ENCODE data around the gene FDX2. TPM values are rescaled to one million over a fixed set of nuclear protein-coding genes. Genes with fewer than 3 reads are reported as not detected.

Gene FDX2
- total RNA-seq, 1 experiment from 2014 or later: 79.5 TPM

DNA sequence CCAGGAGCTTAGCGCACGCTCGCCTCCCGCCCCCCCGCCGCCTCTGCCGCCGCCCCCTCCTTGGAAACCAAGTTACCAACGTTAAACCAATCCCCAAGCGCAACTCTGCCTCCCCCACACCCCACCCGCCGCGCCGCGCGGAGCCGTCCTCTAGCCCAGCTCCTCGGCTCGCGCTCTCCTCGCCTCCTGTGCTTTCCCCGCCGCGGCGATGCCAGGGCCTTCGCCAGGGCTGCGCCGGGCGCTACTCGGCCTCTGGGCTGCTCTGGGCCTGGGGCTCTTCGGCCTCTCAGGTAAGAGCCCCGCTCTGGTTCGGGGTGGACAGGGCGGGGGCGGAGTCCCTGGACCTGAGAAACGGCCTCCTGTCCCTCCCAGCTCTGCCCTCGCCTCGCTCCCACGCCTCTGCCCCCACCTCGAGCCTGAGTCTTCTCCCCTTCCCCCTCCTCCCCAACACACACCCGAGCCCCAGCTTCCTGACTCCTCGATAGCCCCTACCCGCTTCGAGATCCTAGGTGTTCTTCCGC is 25.9 kb downstream of the FDX2 start, which contains the start of gene ICAM5:
ICAM5 (plus strand) TSS at position 117 of the 521 bp plus-strand sequence; CDS start at position 209, 92 bp downstream.
- Histone ChIP-seq H3K4me1 (ENCODE audit: insufficient read depth, low read length) (peaks cover 29% of the 10 kb centered on the region), H3K79me2 (ENCODE audit: low read length) (no peaks in the 10 kb centered on the region), H3K27ac (ENCODE audit: low read length) (no peak within 1 kb of the TSS), H4K20me1 (ENCODE audit: low read length) (no peaks in the 10 kb centered on the region), H3K9me3 (ENCODE audit: low read length) (no peaks in the 10 kb centered on the region), H3K4me2 (ENCODE audit: low read length) (peak within 1 kb of the TSS; percentile 95), H3K4me3 (ENCODE audit: low read length) (peak within 1 kb of the TSS; percentile 69), H3K9ac (ENCODE audit: low read length) (no peak within 1 kb of the TSS), H3K36me3 (ENCODE audit: low read depth, low read length) (0 out of 2 replicates have a peak, but pooled peaks cover 3% of the 10 kb centered on the region), H3K9me2 (replicated peaks; ENCODE audit: low read length) (no peaks in the 10 kb centered on the region), H3K27me3 (ENCODE audit: low read length) (peaks cover 19% of the 10 kb centered on the region; the same call in 1 of the 2 replicates), H3F3A (ENCODE audit: low read length, unreplicated experiment) (no peaks in the 10 kb centered on the region), H2AFZ (ENCODE audit: low read length) (peak within 1 kb of the TSS; percentile 80)
- ChIA-PET CTCF (interaction anchor here (1.0 to 1.2 kb wide), 2 partner anchors 20 to 114 kb away, joined by 5 read pairs; no protein-coding TSS in a partner anchor), POLR2A (ENCODE audit: unreplicated experiment) (interaction anchor here (0.6 kb wide), 1 partner anchor 10 kb away, joined by 3 read pairs; no protein-coding TSS in a partner anchor)
- ATAC-seq (peak; percentile 8), DNase-seq (peak; percentile 28)
- intact Hi-C loops (cut with micrococcal nuclease): no loop called here
- no TSS peak for BruUV-seq (replicated peaks)
- TF ChIP-seq EZH2phosphoT487 (IDR thresholded peaks at IDR 0.05; ENCODE audit: borderline replicate concordance, low read length): no peak
- TF ChIP-seq, protein P1, sequence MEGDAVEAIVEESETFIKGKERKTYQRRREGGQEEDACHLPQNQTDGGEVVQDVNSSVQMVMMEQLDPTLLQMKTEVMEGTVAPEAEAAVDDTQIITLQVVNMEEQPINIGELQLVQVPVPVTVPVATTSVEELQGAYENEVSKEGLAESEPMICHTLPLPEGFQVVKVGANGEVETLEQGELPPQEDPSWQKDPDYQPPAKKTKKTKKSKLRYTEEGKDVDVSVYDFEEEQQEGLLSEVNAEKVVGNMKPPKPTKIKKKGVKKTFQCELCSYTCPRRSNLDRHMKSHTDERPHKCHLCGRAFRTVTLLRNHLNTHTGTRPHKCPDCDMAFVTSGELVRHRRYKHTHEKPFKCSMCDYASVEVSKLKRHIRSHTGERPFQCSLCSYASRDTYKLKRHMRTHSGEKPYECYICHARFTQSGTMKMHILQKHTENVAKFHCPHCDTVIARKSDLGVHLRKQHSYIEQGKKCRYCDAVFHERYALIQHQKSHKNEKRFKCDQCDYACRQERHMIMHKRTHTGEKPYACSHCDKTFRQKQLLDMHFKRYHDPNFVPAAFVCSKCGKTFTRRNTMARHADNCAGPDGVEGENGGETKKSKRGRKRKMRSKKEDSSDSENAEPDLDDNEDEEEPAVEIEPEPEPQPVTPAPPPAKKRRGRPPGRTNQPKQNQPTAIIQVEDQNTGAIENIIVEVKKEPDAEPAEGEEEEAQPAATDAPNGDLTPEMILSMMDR (conservative IDR thresholded peaks at IDR 0.05; ENCODE audit: low read depth, low read length): no peak

DNA sequence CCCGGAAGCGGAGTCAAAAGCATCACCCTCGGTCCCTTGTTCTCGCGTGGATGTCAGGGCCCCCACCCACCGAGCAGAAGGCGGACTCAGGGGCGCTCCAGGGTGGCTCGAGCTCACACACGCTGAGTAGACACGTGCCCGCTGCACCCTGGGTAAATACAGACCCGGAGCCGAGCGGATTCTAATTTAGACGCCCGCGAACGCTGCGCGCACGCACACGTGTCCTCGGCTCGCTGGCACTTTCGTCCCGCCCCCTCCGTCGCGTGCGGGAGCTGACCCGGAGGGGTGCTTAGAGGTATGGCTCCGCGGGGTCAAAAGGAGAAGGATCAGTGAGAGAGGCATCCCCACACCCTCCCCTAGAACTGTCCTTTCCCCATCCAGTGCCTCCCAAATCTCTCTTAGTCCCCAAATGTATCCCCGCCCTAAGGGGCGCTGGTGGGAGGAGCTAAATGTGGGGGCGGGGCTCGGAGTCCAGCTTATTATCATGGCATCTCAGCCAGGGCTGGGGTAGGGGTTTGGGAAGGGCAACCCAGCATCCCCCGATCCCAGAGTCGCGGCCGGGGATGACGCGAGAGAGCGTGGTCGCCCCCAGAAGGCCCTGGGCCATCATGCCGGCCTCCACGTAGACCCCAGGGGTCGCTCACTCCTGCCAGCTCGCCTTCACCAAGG is 26.5 kb downstream of the FDX2 start:
- ChIA-PET CTCF (interaction anchor here (1.0 to 1.2 kb wide), 2 partner anchors 20 to 114 kb away, joined by 5 read pairs; no protein-coding TSS in a partner anchor), POLR2A (ENCODE audit: unreplicated experiment) (interaction anchor here (0.6 kb wide), 1 partner anchor 10 kb away, joined by 3 read pairs; no protein-coding TSS in a partner anchor)
- H2AFZ ChIP-seq (ENCODE audit: low read length): peak overlapping the region; percentile 80
- ATAC-seq (peak; percentile 8), DNase-seq (peak; percentile 45)
- BruUV-seq (replicated peaks): no TSS peak
- H3K9me3 ChIP-seq (ENCODE audit: low read length): no peaks in the 10 kb centered on the region
- H3K4me2 ChIP-seq (ENCODE audit: low read length): peak overlapping the region; percentile 95
- H3K4me3 ChIP-seq (ENCODE audit: low read length): peak overlapping the region; percentile 69
- no peaks in the 10 kb centered on the region for H3K79me2 ChIP-seq (ENCODE audit: low read length)
- no peaks in the 10 kb centered on the region for H3K9me2 ChIP-seq (replicated peaks; ENCODE audit: low read length)
- no peaks in the 10 kb centered on the region for H3F3A ChIP-seq (ENCODE audit: low read length, unreplicated experiment)
- no peak for TF ChIP-seq EZH2 (IDR thresholded peaks at IDR 0.05; ENCODE audit: low read length, unreplicated experiment)
- no peak for TF ChIP-seq EZH2phosphoT487 (IDR thresholded peaks at IDR 0.05; ENCODE audit: borderline replicate concordance, low read length)
- TF ChIP-seq, protein P1 (conservative IDR thresholded peaks at IDR 0.05; ENCODE audit: low read depth, low read length): no peak
- no peak overlapping the region for H3K27ac ChIP-seq (ENCODE audit: low read length)
- no peak overlapping the region for H3K9ac ChIP-seq (ENCODE audit: low read length)
- H3K36me3 ChIP-seq (ENCODE audit: low read depth, low read length): 0 out of 2 replicates have a peak, but pooled peaks cover 3% of the 10 kb centered on the region
- peaks cover 19% of the 10 kb centered on the region; the same call in 1 of the 2 replicates for H3K27me3 ChIP-seq (ENCODE audit: low read length)
- H3K4me1 ChIP-seq (ENCODE audit: insufficient read depth, low read length): peaks cover 29% of the 10 kb centered on the region
- intact Hi-C loops (cut with micrococcal nuclease): no loop called here
- H4K20me1 ChIP-seq (ENCODE audit: low read length): no peaks in the 10 kb centered on the region
